Choroid plexus epithelial cell (primary cell): ENCODE results near the gene TWNK.

Experiments
- DNase-seq: peaks from one replicate; pipeline ENCODE4 v3.0.0-alpha.2; 2010; ENCODE audit warnings: low read depth
- H3K4me3 ChIP-seq: 2 replicates; pipeline ENCODE4 v1.5.1; 2011; ENCODE audit warnings: low read depth, mild to moderate bottlenecking, control low read depth, low read length, moderate library complexity
- CTCF ChIP-seq: conservative IDR thresholded peaks from 2 replicates; pipeline ENCODE4 v1.5.1; 2011; ENCODE audit warnings: low read depth, mild to moderate bottlenecking, control low read depth, inconsistent platforms, low read length, moderate library complexity

Gene TWNK

GRCh38 chr10:100980311-100980710, 7.0 kb upstream of the TWNK start:
- no peak for TF ChIP-seq CTCF
- no peak for DNase-seq
- no peak overlapping the region for H3K4me3 ChIP-seq

DNA sequence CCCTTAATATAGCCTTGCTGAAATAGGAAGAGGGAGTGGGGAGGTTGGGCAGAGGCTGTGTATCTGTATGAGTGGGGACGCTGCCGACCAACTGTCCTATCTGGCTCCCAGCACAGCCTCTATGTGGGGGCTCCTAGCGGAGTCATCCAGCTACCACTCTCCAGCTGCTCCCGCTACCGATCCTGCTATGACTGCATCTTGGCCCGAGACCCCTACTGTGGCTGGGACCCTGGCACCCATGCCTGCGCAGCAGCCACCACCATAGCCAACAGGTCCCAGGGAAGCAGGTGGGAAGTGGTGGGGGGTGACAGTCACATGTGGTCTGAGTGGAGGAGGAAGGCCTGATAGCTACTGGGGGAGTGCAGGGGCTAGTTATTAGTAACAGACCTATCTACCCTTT, 6.6 kb upstream of the TWNK start:
- no peak for DNase-seq
- TF ChIP-seq CTCF: no peak
- no peak overlapping the region for H3K4me3 ChIP-seq

DNA sequence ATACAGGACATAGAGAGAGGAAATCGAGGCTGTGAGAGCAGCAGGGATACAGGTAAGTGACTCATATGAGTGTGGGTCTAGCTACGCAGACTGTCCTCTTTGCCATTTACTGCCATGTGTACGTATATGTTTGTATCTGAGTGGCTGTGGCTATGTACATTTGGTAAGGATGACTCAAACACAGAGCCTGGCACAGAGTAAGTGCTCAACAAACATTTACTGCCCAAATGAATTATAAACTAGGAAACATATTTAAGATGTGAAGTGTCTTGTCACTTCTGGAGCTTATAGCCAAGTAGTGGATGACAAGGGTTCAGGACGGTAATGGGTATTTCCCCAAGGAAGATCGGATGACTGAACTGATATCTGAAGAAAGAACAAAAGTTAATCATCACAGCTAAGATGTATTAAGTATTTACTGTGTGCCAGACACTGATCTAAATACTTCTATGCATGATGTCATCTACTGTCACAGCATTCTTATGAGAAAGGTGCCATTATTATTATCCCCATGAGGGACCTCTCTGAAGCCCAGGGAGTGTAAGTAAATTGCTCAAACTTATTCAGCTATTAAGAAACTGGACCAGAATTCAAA, 6.1 kb upstream of the TWNK start:
- no peak for DNase-seq
- H3K4me3 ChIP-seq: no peak overlapping the region
- TF ChIP-seq CTCF: no peak

DNA sequence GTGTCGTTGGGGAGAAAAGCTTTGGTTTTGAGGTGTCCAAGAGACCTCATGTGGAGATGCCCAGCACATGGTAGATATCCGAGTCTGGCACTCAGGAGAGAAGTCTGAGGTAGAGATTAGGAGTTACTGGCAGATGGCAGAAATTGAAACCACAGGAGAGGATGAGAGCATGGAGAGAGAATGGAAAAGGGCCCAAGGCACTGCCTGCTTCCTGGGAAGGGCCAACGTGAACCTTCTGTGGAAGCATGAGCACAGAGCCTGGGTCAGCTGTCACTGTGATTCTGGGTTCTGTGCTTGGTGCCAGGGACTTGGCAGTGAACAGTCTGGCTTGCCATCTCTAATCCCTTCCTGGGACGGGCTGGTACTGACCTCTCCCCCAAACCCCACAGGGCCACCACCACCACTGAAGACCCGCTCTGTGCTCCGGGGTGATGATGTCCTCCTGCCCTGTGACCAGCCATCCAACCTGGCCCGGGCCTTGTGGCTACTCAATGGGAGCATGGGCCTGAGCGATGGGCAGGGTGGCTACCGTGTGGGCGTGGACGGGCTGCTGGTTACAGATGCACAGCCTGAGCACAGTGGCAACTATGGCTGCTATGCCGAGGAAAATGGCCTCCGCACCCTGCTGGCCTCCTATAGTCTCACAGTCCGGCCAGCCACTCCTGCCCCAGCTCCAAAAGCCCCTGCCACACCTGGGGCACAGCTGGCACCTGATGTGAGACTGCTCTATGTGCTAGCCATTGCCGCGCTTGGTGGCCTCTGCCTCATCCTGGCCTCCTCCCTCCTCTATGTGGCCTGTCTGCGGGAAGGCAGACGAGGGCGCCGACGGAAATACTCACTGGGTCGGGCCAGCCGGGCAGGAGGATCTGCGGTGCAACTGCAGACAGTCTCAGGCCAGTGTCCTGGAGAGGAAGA, 4.2 kb upstream of the TWNK start:
- no peak for DNase-seq
- no peak for TF ChIP-seq CTCF
- H3K4me3 ChIP-seq: no peak overlapping the region

DNA sequence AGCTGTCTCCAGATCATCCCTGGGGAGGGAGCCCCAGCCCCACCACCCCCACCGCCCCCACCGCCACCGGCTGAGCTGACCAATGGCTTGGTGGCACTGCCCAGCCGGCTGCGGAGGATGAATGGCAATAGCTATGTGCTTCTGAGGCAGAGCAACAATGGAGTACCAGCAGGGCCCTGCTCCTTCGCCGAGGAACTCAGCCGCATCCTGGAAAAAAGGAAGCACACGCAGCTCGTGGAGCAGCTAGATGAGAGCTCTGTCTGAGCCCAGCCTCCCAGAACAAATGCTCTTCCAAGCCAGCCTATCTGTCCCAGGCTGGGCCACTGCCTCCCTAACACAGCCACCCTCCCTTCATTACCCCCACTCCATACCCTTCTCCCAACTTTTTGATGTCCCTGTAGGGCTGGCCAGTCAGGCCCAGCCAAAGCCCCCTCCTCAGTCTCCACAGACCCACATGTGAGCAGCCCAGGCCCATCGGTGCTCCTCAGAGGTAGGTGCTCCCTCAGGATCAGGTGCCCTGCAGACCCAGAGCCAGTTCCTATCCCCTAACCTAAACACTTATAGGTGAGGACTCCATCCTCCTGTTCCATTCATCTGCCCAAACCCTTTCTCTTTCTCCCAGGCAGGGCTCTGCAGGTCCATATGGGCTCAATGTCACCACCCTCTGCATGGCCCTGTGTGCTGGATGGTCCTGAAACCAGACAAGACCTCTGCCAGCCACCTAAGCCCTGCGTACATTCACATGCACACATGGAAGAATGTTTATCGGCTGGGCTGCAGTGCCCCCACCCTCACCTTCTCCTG, 3.3 kb upstream of the TWNK start:
- H3K4me3 ChIP-seq: no peak overlapping the region
- TF ChIP-seq CTCF: no peak
- DNase-seq: no peak

GRCh38 chr10:100984672-100985177, 2.6 kb upstream of the TWNK start:
- H3K4me3 ChIP-seq: no peak overlapping the region
- no peak for DNase-seq
- TF ChIP-seq CTCF: no peak
